HepG2 (cell line): ENCODE results near the gene ZNRF3. TPM values are rescaled to one million over a fixed set of nuclear protein-coding genes. Genes with fewer than 3 reads are reported as not detected.

Source experiments
- AGO1 ChIP-seq: fragments of 200-400 bp; formaldehyde crosslinking; IDR thresholded peaks from 2 replicates; pipeline ENCODE4 v1.6.1; 2017; ENCODE audit warnings: mild to moderate bottlenecking, low read depth, low read length, moderate library complexity; ENCODE audit not compliant: poor library complexity, severe bottlenecking
- ATM ChIP-seq: fragments of 450-650 bp; IDR thresholded peaks from 2 replicates; pipeline ENCODE4 v1.7.1; 2017; ENCODE audit warnings: mild to moderate bottlenecking, borderline replicate concordance
- ERF ChIP-seq: IDR thresholded peaks from 2 replicates; pipeline ENCODE4 v1.6.1; 2018; ENCODE audit warnings: missing biosample characterization, missing genetic modification reagents
- GFI1 ChIP-seq: sonication (generic); formaldehyde crosslinking; IDR thresholded peaks from 2 replicates; pipeline ENCODE4 v1.5.0; 2020; ENCODE audit warnings: missing genetic modification reagents, mild to moderate bottlenecking, borderline replicate concordance
- HNF4G ChIP-seq, 2 experiments: sonication (generic) in 1 of 2; formaldehyde crosslinking in 1 of 2; IDR thresholded peaks; 2 replicates each; pipeline versions ENCODE4 v1.4.0 to v1.6.1; 2011 to 2020; ENCODE audit warnings: borderline replicate concordance in 2 of 2, low read depth in 2 of 2, mild to moderate bottlenecking in 2 of 2, low read length in 1 of 2, missing genetic modification reagents in 1 of 2, moderate library complexity in 1 of 2
- HOXA9 ChIP-seq: sonication (generic); formaldehyde crosslinking; IDR thresholded peaks from 2 replicates; pipeline ENCODE4 v1.8.1; 2022; ENCODE audit warnings: missing genetic modification reagents, mild to moderate bottlenecking, moderate library complexity, borderline replicate concordance
- KDM1A ChIP-seq: IDR thresholded peaks from 2 replicates; pipeline ENCODE4 v1.6.1; 2016; ENCODE audit warnings: missing compliant biosample characterization
- KDM5B ChIP-seq: sonication (generic); formaldehyde crosslinking; IDR thresholded peaks from 2 replicates; pipeline ENCODE4 v1.4.0; 2020; ENCODE audit warnings: missing genetic modification reagents, mild to moderate bottlenecking, borderline replicate concordance
- MTA1 ChIP-seq: sonication (generic); formaldehyde crosslinking; IDR thresholded peaks from 2 replicates; pipeline ENCODE4 v1.4.0; 2020; ENCODE audit warnings: missing genetic modification reagents, mild to moderate bottlenecking, borderline replicate concordance
- NCOA2 ChIP-seq: sonication (generic); formaldehyde crosslinking; IDR thresholded peaks from 2 replicates; pipeline ENCODE4 v1.8.0; 2022; ENCODE audit warnings: inconsistent platforms
- NFKBIZ ChIP-seq: IDR thresholded peaks from 2 replicates; pipeline ENCODE4 v1.6.1; 2018; ENCODE audit warnings: missing genetic modification reagents, missing compliant biosample characterization
- TARDBP ChIP-seq: sonication (generic); formaldehyde crosslinking; IDR thresholded peaks from 2 replicates; pipeline ENCODE4 v1.8.0; 2022; ENCODE audit warnings: mild to moderate bottlenecking, missing genetic modification reagents
- TCF7 ChIP-seq: sonication (generic); IDR thresholded peaks from 2 replicates; pipeline ENCODE4 v1.6.1; 2016; ENCODE audit warnings: antibody characterized with exemption, low read depth
- TEAD3 ChIP-seq: optimal IDR thresholded peaks from 2 replicates; pipeline ENCODE3; 2016; ENCODE audit warnings: borderline replicate concordance
- YEATS2 ChIP-seq: sonication (generic); formaldehyde crosslinking; IDR thresholded peaks from 2 replicates; pipeline ENCODE4 v1.4.0; 2020; ENCODE audit warnings: missing genetic modification reagents, borderline replicate concordance
- ZNF34 ChIP-seq: sonication (generic); formaldehyde crosslinking; IDR thresholded peaks from 2 replicates; pipeline ENCODE4 v1.4.0; 2020; ENCODE audit warnings: mild to moderate bottlenecking, missing genetic modification reagents, borderline replicate concordance
- ZNF552 ChIP-seq: sonication (generic); formaldehyde crosslinking; IDR thresholded peaks from 2 replicates; pipeline ENCODE4 v1.9.0; 2022; ENCODE audit warnings: missing genetic modification reagents, mild to moderate bottlenecking, borderline replicate concordance
- ZSCAN12 ChIP-seq: sonication (generic); formaldehyde crosslinking; IDR thresholded peaks from 2 replicates; pipeline ENCODE4 v1.9.0; 2021; ENCODE audit warnings: mild to moderate bottlenecking, missing genetic modification reagents
- ZSCAN22 ChIP-seq: sonication (generic); formaldehyde crosslinking; IDR thresholded peaks from 2 replicates; pipeline ENCODE4 v1.4.0; 2020; ENCODE audit warnings: mild to moderate bottlenecking, missing genetic modification reagents
- polyA plus RNA-seq, 8 experiments: library from polyadenylated mRNA; depleted of rRNA in 3 of 8; stranded (reverse) in 7 of 8; unstranded in 1 of 8; fragments of >200 nt; fragmentation: Illumina TruSeq in 4 of 8; extraction: Trizol in 4 of 8; gene quantifications; 2 replicates each; pipeline versions ENCODE4 v1.2.1 to v1.2.3, GENCODE V29; 2011 to 2016; ENCODE audit warnings: low read depth in 4 of 8, missing spikeins in 1 of 8, mixed read lengths in 1 of 8; ENCODE audit not compliant: insufficient read depth in 1 of 8
- total RNA-seq, 5 experiments: library from RNA; depleted of rRNA; stranded (reverse); fragments of >200 nt; fragmentation: Illumina TruSeq; extraction: Trizol; gene quantifications; 2 replicates each; pipeline ENCODE4 v1.2.3, GENCODE V29; 2016; ENCODE audit warnings: low read depth in 1 of 5
- TF ChIP-seq, protein P1 (sequence below): sonication (generic); formaldehyde crosslinking; IDR thresholded peaks from 2 replicates; pipeline ENCODE4 v1.5.1; 2020; ENCODE audit warnings: mild to moderate bottlenecking, missing genetic modification reagents, moderate library complexity
- TF ChIP-seq, protein P2 (sequence below): sonication (generic); formaldehyde crosslinking; IDR thresholded peaks from 2 replicates; pipeline ENCODE4 v1.8.0; 2022; ENCODE audit warnings: mild to moderate bottlenecking, missing genetic modification reagents, borderline replicate concordance
- TF ChIP-seq, protein P3 (sequence below): sonication (generic); formaldehyde crosslinking; IDR thresholded peaks from 2 replicates; pipeline ENCODE4 v1.8.0; 2022; ENCODE audit warnings: mild to moderate bottlenecking, missing genetic modification reagents, moderate library complexity

ZNRF3 gene
- total and polyA plus RNA-seq, 2 of the 13 experiments (the other 11 are each of a cell fraction or from before 2014, with no cell fraction given), result 20.3 to 36.7 TPM

DNA sequence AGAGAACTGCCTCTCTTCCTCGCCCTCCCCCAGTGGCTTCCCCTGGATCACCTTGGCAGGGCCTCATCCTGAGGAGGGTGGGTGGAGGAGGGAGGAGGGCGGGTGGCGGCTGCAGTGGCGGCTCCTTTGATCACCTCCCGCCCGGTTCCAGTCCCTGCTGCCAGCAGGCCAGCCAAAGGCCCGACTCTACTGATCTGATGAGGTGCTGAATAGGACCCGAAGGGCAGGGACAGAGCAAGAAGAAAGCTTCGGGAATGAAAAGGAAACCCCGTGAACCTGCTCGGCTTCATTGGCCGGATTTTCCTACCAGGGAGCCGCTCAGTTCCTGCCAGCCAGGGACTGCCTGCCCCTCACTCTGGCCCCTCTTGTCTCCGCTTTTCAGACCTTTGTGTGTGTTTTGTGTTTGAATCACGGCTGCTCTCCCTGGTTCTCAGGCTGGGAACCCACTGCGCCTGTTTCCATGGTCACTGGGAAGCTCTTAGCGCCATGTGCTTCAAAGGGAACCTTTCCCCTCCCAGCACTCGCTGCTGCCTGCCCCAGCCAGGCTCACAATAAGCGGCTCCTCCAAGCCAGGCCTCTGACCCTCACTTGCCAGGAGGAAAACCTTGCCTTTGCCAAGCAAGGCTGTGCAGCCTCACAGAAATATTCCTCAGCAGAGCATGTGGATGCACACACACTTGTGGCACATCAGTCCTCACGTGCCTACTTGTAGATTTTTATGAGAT is 121.4 kb downstream of the ZNRF3 start (continued):
- TF ChIP-seq, protein P1, sequence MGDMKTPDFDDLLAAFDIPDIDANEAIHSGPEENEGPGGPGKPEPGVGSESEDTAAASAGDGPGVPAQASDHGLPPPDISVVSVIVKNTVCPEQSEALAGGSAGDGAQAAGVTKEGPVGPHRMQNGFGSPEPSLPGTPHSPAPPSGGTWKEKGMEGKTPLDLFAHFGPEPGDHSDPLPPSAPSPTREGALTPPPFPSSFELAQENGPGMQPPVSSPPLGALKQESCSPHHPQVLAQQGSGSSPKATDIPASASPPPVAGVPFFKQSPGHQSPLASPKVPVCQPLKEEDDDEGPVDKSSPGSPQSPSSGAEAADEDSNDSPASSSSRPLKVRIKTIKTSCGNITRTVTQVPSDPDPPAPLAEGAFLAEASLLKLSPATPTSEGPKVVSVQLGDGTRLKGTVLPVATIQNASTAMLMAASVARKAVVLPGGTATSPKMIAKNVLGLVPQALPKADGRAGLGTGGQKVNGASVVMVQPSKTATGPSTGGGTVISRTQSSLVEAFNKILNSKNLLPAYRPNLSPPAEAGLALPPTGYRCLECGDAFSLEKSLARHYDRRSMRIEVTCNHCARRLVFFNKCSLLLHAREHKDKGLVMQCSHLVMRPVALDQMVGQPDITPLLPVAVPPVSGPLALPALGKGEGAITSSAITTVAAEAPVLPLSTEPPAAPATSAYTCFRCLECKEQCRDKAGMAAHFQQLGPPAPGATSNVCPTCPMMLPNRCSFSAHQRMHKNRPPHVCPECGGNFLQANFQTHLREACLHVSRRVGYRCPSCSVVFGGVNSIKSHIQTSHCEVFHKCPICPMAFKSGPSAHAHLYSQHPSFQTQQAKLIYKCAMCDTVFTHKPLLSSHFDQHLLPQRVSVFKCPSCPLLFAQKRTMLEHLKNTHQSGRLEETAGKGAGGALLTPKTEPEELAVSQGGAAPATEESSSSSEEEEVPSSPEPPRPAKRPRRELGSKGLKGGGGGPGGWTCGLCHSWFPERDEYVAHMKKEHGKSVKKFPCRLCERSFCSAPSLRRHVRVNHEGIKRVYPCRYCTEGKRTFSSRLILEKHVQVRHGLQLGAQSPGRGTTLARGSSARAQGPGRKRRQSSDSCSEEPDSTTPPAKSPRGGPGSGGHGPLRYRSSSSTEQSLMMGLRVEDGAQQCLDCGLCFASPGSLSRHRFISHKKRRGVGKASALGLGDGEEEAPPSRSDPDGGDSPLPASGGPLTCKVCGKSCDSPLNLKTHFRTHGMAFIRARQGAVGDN (CRISPR knock-in tag), result peak; percentile 92
- TF ChIP-seq ZSCAN12 (CRISPR knock-in tag), result no peak
- no peak; the same call in 1 of the 2 replicates for TF ChIP-seq KDM5B (CRISPR knock-in tag)
- no peak for TF ChIP-seq ATM
- TF ChIP-seq ZNF34, result no peak
- no peak for TF ChIP-seq YEATS2
- TF ChIP-seq NFKBIZ (CRISPR knock-in tag), result no peak
- no peak; the same call in 1 of the 2 replicates for TF ChIP-seq HNF4G (IDR thresholded peaks at IDR 0.05; ENCODE audit: borderline replicate concordance, low read depth, low read length)
- no peak for TF ChIP-seq HNF4G (CRISPR knock-in tag; IDR thresholded peaks at IDR 0.05; ENCODE audit: borderline replicate concordance, low read depth)
- TF ChIP-seq AGO1, result peak; percentile 38
- TF ChIP-seq HOXA9, result no peak
- peak; percentile 76 for TF ChIP-seq GFI1 (CRISPR knock-in tag)
- TF ChIP-seq, protein P2, sequence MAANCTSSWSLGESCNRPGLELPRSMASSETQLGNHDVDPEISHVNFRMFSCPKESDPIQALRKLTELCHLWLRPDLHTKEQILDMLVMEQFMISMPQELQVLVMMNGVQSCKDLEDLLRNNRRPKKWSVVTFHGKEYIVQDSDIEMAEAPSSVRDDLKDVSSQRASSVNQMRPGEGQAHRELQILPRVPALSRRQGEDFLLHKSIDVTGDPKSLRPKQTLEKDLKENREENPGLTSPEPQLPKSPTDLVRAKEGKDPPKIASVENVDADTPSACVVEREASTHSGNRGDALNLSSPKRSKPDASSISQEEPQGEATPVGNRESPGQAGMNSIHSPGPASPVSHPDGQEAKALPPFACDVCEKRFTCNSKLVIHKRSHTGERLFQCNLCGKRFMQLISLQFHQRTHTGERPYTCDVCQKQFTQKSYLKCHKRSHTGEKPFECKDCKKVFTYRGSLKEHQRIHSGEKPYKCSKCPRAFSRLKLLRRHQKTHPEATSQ (CRISPR knock-in tag), result no peak
- TF ChIP-seq TARDBP, result 0 out of 2 replicates have a peak, but pooled peaks have one; percentile 36
- TF ChIP-seq KDM1A (CRISPR knock-in tag), result no peak
- TF ChIP-seq ZNF552 (CRISPR knock-in tag), result no peak
- peak; percentile 47; the same call in 1 of the 2 replicates for TF ChIP-seq ZSCAN22 (CRISPR knock-in tag)
- peak; percentile 91 for TF ChIP-seq TCF7
- TF ChIP-seq TEAD3 (CRISPR knock-in tag), result peak; percentile 44
- TF ChIP-seq MTA1, result peak; percentile 62; the same call in 1 of the 2 replicates
- TF ChIP-seq, protein P3, sequence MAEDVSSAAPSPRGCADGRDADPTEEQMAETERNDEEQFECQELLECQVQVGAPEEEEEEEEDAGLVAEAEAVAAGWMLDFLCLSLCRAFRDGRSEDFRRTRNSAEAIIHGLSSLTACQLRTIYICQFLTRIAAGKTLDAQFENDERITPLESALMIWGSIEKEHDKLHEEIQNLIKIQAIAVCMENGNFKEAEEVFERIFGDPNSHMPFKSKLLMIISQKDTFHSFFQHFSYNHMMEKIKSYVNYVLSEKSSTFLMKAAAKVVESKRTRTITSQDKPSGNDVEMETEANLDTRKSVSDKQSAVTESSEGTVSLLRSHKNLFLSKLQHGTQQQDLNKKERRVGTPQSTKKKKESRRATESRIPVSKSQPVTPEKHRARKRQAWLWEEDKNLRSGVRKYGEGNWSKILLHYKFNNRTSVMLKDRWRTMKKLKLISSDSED (CRISPR knock-in tag), result no peak
- TF ChIP-seq NCOA2, result peak; percentile 49; the same call in 1 of the 2 replicates
- 0 out of 2 replicates have a peak, but pooled peaks have one; percentile 15 for TF ChIP-seq ERF
